Ecto neural progenitor cell (in vitro differentiated cells): ENCODE data around the gene OXSR1.
"Not testable (repeated sequence)": the region's sequence is repeated elsewhere in the genome, so short reads cannot be mapped to it uniquely, and the experiment has no call there.

Experiments
- DNase-seq: peaks from one replicate; pipeline ENCODE4 v3.0.0-alpha.2; 2018; ENCODE audit warnings: low spot score

OXSR1 gene

DNA sequence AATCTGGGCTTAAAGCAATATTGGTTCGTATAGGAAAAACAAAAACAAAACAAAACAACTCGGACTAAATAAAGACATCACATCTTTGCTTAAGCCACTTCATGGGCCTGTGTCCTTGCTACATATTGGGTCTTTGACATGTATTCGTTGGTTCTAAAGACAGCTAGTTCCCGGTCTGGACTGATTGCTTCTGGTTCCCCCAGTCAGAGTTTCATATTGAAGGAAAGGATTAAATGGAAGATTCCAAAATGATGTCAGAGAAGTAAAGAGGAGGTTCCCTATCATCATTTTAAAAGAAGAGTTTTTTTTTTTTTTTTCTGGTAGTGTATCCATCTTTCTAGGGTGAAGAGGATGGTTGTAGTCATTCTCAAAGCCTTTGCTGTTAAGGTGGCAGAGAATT, 2.3 kb downstream of the OXSR1 start:
- DNase-seq, result no peak

DNA sequence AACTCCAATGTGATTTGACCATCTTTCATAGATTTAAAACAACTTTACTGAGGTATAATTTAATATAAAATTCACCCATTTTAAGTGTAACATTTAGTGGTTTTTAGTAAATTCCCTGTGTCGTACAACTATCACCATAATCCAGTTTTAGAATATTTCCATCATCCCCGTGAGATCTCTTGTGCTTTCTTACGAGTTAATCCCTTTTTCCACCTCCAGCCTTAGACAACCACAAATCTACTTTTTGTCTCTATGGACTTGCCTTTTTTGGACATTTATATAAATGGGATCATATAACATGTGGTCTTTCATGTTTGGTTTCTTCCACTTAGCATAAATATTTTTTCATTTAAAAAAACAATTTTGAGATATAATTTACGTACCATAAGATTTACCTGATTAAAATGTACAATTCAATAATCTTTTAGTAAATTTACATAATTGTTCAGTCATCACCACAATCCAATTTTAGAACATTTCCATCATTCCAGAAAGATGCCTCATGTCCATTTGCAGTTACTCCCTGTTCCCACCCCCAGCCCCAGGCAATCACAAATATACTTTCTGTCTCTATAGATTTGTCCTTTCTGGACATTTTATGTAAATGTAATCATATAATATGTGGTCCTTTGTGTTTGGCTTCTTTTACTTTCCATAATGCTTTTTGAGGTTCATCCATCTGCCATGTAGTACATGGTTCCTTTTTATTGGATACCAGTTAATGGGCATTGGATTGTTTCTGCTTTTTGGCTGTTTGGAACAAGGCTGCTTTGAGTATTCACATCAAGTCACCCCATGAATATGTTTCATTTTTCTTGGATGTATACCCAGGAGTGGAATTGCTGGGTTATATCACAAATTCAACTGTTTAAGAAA, 3.1 kb downstream of the OXSR1 start:
- no peak for DNase-seq

GRCh38 chr3:38169027-38169317, 3.6 kb downstream of the OXSR1 start:
- no peak for DNase-seq

DNA sequence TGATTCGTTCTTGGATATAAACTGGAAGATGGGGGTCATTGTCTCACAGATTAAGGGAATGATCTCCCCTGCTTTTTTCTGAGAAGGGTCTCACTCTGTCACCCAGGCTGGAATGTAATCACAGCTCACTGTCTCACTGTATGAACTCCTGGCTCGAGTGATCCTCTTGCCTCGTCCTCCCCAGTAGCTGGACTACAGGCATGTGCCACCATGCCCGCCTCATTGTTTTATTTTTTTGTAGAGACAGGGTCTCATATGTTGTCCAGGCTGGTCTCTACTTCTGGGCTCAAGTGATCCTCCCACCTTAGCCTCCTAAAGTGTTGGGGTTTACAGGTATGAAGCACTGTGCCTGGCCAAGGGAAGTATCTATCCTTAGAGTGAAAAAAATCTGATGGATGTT, 5.4 kb downstream of the OXSR1 start:
- no peak for DNase-seq

- DNase-seq, result no peak
Observed at GRCh38 chr3:38171622-38172021, 6.3 kb downstream of the OXSR1 start.

DNA sequence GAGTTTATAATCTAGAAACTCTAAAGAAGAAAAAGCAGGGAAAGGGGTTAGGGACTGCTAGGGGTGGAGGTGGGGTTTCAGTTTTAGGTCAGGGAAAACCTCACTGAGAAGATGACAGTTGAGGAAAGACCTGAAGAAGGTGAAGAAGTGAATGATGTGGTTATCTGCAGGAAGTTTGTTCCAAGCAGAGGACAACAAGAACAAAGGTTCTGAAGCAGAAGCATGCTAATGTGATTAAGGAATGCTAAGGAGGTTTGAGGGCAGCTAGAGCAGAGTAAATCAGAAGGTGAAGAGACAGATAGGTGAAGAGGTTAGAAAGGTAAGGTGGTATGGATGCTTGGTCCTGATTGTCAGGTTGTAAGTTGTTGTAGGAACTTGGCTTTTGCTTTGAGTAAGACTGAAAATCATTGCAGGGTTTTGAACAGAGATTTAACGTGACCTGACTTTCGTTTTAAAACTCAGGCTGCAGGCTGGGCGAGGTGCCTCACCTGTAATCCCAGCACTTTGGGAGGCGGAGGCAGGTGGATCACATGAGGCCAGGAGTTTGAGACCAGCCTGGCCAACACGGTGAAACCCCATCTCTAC, 8.6 kb downstream of the OXSR1 start:
- no peak for DNase-seq

- no peak for DNase-seq
Observed at GRCh38 chr3:38177181-38177580, 11.8 kb downstream of the OXSR1 start.

DNA sequence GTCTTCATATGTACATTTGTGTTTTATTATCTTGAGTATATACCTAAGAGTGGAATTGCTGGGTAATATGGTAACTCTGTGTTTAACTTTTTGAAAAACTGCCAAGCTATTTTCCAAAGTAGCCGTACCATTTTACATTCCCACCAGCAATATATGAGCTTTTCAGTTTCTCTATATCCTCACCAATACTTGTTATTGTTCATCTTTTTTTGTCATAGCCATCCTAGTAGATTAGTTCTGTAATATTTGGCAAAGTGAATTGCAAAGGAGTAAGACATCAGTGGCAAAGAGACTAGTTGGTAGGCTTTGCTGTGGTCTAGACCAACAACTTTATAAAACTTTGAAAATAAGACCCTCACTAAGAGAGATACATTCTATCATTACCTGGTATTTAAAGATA, 21.4 kb downstream of the OXSR1 start:
- no peak for DNase-seq

GRCh38 chr3:38190481-38190881, 25.1 kb downstream of the OXSR1 start:
- DNase-seq, result no peak

DNA sequence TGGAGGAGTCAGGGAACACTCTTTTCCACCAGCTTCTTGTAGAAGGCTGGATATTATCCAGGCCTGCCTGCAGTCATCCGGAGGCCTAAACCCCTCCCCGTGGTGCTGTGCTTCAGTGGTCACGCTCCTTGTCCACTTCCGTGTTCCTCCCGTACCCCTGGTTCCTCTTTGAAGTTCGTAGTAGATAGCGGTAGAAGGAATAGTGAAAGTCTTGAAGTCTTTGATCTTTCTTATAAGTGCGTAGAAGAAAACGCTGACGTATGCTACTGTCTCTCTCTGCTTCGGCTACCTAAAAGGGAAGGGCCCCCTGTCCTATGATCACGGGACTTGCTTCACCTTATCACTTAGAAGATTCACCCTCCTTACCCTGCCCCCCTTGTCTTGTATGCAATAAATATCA, 37.6 kb downstream of the OXSR1 start:
- DNase-seq, result not testable (repeated sequence)

DNA sequence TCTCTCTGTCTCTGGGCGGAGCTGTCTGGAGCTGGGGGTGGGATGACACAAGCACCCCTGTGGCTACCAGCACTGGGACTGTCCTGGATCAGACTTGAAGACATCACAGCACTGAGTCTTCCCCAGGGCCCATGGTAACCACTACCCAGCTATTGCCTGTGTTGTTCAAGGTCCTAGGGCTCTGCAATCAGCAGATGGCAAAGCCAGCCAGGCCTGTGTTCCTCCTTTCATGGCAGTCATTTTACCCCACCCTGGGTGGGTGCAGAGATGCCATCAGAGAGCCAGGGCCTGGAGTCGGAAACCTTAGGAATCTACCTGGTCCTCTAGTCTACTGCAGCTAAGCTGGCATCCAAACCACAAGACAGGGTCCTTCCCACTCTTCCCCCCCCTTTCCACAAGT, 38.4 kb downstream of the OXSR1 start:
- no peak for DNase-seq

- DNase-seq, result no peak
Observed at GRCh38 chr3:38204599-38205471, 39.5 kb downstream of the OXSR1 start.

GRCh38 chr3:38205472-38205805, 40.1 kb downstream of the OXSR1 start:
- no peak for DNase-seq

- no peak for DNase-seq
Observed at GRCh38 chr3:38207254-38208003, 42.1 kb downstream of the OXSR1 start.

DNA sequence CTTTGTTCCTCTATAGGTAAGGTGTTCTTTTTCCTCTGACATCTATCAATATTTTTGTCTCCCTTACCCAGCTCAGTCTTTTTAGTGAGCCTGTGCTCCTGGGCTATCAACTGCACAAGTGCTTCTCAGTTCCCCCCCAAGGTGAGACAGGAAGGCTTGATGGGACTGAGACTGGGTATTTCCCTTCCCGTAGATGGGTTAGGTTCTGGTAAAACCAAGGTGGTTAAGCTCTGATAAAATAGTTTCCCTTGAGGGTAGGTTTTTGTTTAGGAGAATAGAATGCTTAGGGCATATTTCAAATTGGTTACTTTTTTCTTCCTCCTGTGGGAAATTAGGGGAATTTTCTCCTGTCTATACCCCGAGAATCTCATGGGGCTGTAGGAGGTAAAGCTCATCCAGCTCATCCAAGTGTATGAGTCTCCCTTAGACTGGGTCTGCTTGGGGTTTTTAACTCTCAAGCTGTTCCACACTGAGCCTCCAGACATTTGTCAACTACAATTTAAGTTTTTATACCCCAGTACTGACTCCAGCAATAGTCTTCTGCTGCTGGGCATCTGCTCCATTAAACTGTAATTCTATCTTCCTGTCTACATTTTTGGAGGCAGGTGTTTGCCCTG, 44.9 kb downstream of the OXSR1 start:
- DNase-seq, result no peak

DNA sequence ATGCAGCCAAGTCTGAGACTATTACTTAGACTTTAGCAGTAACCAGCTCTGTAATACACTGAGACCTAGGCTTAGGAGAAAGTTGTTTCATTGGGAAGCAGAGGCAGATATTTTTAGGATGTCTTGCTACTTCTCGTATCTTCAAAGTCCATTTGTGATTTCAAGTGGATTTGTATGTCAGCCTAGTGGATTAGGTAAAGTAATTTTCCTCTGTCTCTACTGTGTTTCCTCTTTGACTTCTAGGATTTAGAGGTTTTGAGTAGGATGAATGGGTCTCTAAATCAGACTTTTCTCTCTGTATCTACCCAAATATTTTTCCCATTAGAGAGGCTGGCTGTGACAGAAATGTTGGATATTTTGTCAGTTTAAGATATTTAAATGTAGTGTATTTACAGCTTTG, 46.8 kb downstream of the OXSR1 start:
- DNase-seq, result no peak

DNA sequence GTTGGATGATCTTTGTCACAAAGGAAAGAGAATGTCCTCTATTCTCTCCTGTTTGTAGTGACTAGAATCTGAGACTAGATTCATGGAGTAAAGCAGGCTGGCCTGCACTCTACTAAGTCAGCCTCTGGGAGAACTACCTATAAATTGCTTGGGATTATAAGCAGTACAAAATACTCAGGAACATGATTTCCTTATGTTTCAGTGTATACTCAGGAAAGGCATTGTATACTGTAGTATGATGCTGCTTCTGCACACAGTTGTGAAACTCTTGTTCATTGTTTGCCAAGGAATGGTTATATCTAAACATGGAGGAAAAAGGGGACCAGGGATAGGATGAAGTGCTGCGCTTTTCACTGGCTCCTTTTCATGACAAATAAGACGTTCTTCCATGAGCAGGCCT, 49.2 kb downstream of the OXSR1 start:
- DNase-seq, result no peak

DNA sequence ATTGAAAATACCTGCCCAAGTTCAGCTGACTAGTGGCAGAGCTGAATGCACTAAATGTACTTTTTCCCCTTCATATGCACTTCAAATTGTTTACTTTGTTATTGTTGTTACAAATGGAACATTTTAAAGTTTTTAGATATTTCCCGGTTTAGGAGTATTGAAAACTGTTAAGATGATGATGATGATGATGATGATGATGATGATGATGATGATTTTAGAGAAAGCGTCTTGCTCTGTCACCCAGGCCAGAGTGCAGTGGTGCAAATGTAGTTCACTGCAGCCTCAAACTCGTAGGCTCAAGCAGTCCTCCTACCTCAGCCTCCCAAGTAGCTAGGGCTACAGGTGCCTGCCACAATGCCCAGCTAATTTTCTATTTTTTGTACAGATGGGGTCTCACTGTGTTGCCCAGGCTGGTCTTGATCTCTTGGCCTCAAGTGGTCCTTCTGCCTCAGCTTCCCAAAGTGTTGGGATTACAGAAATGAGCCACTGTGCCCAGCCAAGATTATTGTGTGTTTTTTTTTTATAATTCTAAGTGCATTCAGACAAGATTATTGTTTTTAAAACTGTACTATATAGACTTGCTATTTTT, 54.4 kb downstream of the OXSR1 start:
- no peak for DNase-seq

- DNase-seq, result no peak
Observed at GRCh38 chr3:38221005-38221404, 55.7 kb downstream of the OXSR1 start.

GRCh38 chr3:38222032-38222634, 56.8 kb downstream of the OXSR1 start:
- no peak for DNase-seq

GRCh38 chr3:38224357-38224756, 59.0 kb downstream of the OXSR1 start:
- DNase-seq, result no peak
